SH-SY5Y (cell line): ENCODE results near the gene EGFL8.

Experiments used
- GATA2 ChIP-seq: IDR thresholded peaks from 2 replicates; pipeline ENCODE4 v1.6.1; 2011; ENCODE audit warnings: mild to moderate bottlenecking, low read depth, low read length
- GATA3 ChIP-seq: IDR thresholded peaks from 2 replicates; pipeline ENCODE4 v1.6.1; 2011; ENCODE audit warnings: low read depth, mild to moderate bottlenecking, low read length, moderate library complexity

DNA sequence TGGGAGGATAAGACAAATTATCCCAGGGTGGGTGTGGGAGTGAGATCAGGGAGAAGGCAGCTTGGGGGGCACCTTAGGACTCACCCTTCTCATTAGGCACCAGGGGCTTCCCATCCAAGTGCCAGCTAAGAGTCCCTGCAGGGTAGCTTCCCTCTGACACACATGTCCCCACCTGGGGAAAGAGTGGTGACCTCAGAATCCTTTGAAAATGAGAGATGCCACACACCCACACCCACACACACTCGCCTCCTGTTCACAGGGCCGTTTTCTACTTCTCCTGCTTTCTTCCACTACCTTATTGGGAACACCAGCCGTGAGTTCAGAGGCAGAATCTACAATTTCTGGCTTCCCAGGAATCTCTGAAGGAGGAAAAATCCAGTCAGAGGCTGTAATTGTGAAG is 18.6 kb downstream of the EGFL8 start:
- TF ChIP-seq GATA2 (no peak), GATA3 (no peak)
